Measurements from ENCODE around the gene CEBPE.

GRCh38 chr14:23137813-23138535, 18.9 kb upstream of the CEBPE start:
- TF ChIP-seq CTCF (IDR thresholded peaks at IDR 0.05; ENCODE audit: poor library complexity, severe bottlenecking) (no peak), SMC3 (conservative IDR thresholded peaks at IDR 0.05; ENCODE audit: poor library complexity) (no peak), REST (IDR thresholded peaks at IDR 0.05; ENCODE audit: borderline replicate concordance) (no peak), TAF1 (IDR thresholded peaks at IDR 0.05; ENCODE audit: low read depth) (no peak), EP300 (conservative IDR thresholded peaks at IDR 0.05; ENCODE audit: poor library complexity, severe bottlenecking) (no peak), EZH2 (IDR thresholded peaks at IDR 0.05; ENCODE audit: borderline replicate concordance, insufficient read depth, low read length, poor library complexity, severe bottlenecking) (no peak)
